HG02678 (cell line): ENCODE data around the gene SCAPER.
"Not testable (repeated sequence)": the region's sequence is repeated elsewhere in the genome, so short reads cannot be mapped to it uniquely, and the experiment has no call there.

Experiments
- ATAC-seq: cut with Tn5 transposase; IDR thresholded peaks from one replicate; pipeline ENCODE4 v1.9.1; 2021; ENCODE audit warnings: mild to moderate bottlenecking, moderate library complexity; ENCODE audit not compliant: unreplicated experiment

SCAPER gene

GRCh38 chr15:76502678-76503077, 402.5 kb downstream of the SCAPER start:
- ATAC-seq, result no peak

- ATAC-seq, result not testable (repeated sequence)
Observed at GRCh38 chr15:76502185-76502584, 403.0 kb downstream of the SCAPER start.

GRCh38 chr15:76501726-76502125, 403.4 kb downstream of the SCAPER start:
- no peak for ATAC-seq

- no peak for ATAC-seq
Observed at GRCh38 chr15:76501011-76501410, 404.1 kb downstream of the SCAPER start.

GRCh38 chr15:76495487-76495886, 409.7 kb downstream of the SCAPER start:
- ATAC-seq, result no peak

GRCh38 chr15:76492538-76492937, 412.6 kb downstream of the SCAPER start:
- no peak for ATAC-seq

GRCh38 chr15:76483752-76484151, 421.4 kb downstream of the SCAPER start:
- ATAC-seq, result no peak

- no peak for ATAC-seq
Observed at GRCh38 chr15:76483018-76483417, 422.1 kb downstream of the SCAPER start.

GRCh38 chr15:76480267-76480666, 424.9 kb downstream of the SCAPER start:
- ATAC-seq, result no peak

- ATAC-seq, result no peak
Observed at GRCh38 chr15:76470691-76471090, 434.4 kb downstream of the SCAPER start.

- ATAC-seq, result no peak
Observed at GRCh38 chr15:76468722-76469121, 436.4 kb downstream of the SCAPER start.

- no peak for ATAC-seq
Observed at GRCh38 chr15:76467136-76467535, 438.0 kb downstream of the SCAPER start.

- no peak for ATAC-seq
Observed at GRCh38 chr15:76465728-76466127, 439.4 kb downstream of the SCAPER start.

- ATAC-seq, result no peak
Observed at GRCh38 chr15:76464247-76464646, 440.9 kb downstream of the SCAPER start.

- no peak for ATAC-seq
Observed at GRCh38 chr15:76460871-76461270, 444.3 kb downstream of the SCAPER start.

GRCh38 chr15:76460347-76460746, 444.8 kb downstream of the SCAPER start:
- ATAC-seq, result no peak

- ATAC-seq, result no peak
Observed at GRCh38 chr15:76451540-76451939, 453.6 kb downstream of the SCAPER start.

- no peak for ATAC-seq
Observed at GRCh38 chr15:76449455-76449854, 455.7 kb downstream of the SCAPER start.

GRCh38 chr15:76448755-76449154, 456.4 kb downstream of the SCAPER start:
- ATAC-seq, result no peak

GRCh38 chr15:76447728-76448441, 457.3 kb downstream of the SCAPER start:
- no peak for ATAC-seq

- no peak for ATAC-seq
Observed at GRCh38 chr15:76440441-76440840, 464.7 kb downstream of the SCAPER start.

GRCh38 chr15:76439542-76439941, 465.6 kb downstream of the SCAPER start:
- ATAC-seq, result no peak

- no peak for ATAC-seq
Observed at GRCh38 chr15:76433798-76434400, 471.2 kb downstream of the SCAPER start.
